MM.1S (cell line): ENCODE results near the gene CDK2AP2.

Experiments used
- DNase-seq: peaks from one replicate; pipeline ENCODE4 v3.0.0-alpha.2; 2015
- H2AFZ ChIP-seq: fragments of 300-600 bp; sonication (generic); 2 replicates; pipeline ENCODE4 v1.6.0; 2016; ENCODE audit warnings: antibody characterized with exemption, low read length
- H3F3A ChIP-seq: fragments of 300-600 bp; sonication (generic); 2 replicates; pipeline ENCODE4 v1.6.1; 2016; ENCODE audit warnings: mild to moderate bottlenecking, antibody characterized with exemption, low read length, moderate library complexity, mixed read lengths; ENCODE audit not compliant: insufficient read depth
- H3K27ac ChIP-seq: fragments of 300-600 bp; sonication (generic); 2 replicates; pipeline ENCODE4 v1.5.1; 2016; ENCODE audit warnings: mild to moderate bottlenecking, low read length
- H3K27me3 ChIP-seq: fragments of 300-600 bp; sonication (generic); replicated peaks from 2 replicates; pipeline ENCODE4 v1.6.0; 2016; ENCODE audit warnings: low read length; ENCODE audit not compliant: insufficient read depth
- H3K36me3 ChIP-seq: fragments of 300-600 bp; sonication (generic); replicated peaks from 2 replicates; pipeline ENCODE4 v1.6.1; 2016; ENCODE audit warnings: mild to moderate bottlenecking, low read length, mixed read lengths; ENCODE audit not compliant: insufficient read depth
- H3K4me1 ChIP-seq: fragments of 300-600 bp; sonication (generic); 2 replicates; pipeline ENCODE4 v1.6.1; 2016; ENCODE audit warnings: low read length, mixed read lengths
- H3K4me2 ChIP-seq: fragments of 300-600 bp; sonication (generic); 2 replicates; pipeline ENCODE4 v1.6.0; 2016; ENCODE audit warnings: low read depth, low read length
- H3K4me3 ChIP-seq: fragments of 300-600 bp; sonication (generic); 2 replicates; pipeline ENCODE4 v1.5.1; 2016; ENCODE audit warnings: low read length, mixed read lengths
- H3K79me2 ChIP-seq: fragments of 300-600 bp; sonication (generic); 2 replicates; pipeline ENCODE4 v1.6.1; 2016; ENCODE audit warnings: mixed run types, low read length, mixed read lengths
- H3K9ac ChIP-seq: fragments of 300-600 bp; sonication (generic); 2 replicates; pipeline ENCODE4 v1.6.1; 2016; ENCODE audit warnings: low read length, mixed read lengths
- H3K9me2 ChIP-seq: fragments of 300-600 bp; sonication (generic); replicated peaks from 2 replicates; pipeline ENCODE4 v1.6.1; 2016; ENCODE audit warnings: mild to moderate bottlenecking, low read length, mixed read lengths; ENCODE audit not compliant: insufficient read depth
- H3K9me3 ChIP-seq: fragments of 300-600 bp; sonication (generic); replicated peaks from 2 replicates; pipeline ENCODE4 v1.6.1; 2016; ENCODE audit warnings: mild to moderate bottlenecking, low read length, mixed read lengths; ENCODE audit not compliant: insufficient read depth
- H4K20me1 ChIP-seq: fragments of 300-600 bp; sonication (generic); 2 replicates; pipeline ENCODE4 v1.6.1; 2016; ENCODE audit warnings: mild to moderate bottlenecking, low read length, moderate library complexity, mixed read lengths; ENCODE audit not compliant: insufficient read depth
- CTCF ChIP-seq: fragments of 300-600 bp; sonication (generic); IDR thresholded peaks from 2 replicates; pipeline ENCODE4 v1.5.1; 2016; ENCODE audit warnings: antibody characterized with exemption, low read length, mixed read lengths
- EZH2 ChIP-seq: fragments of 300-600 bp; sonication (generic); optimal IDR thresholded peaks from 2 replicates; pipeline ENCODE3; 2017; ENCODE audit warnings: low read depth, mild to moderate bottlenecking, antibody characterized with exemption, low read length, mixed read lengths
- EZH2phosphoT487 ChIP-seq: fragments of 300-600 bp; sonication (generic); IDR thresholded peaks from 2 replicates; pipeline ENCODE4 v1.6.1; 2018; ENCODE audit warnings: antibody characterized with exemption, low read length

Gene CDK2AP2

GRCh38 chr11:67501854-67502253 is 6.1 kb downstream of the CDK2AP2 start:
- Histone ChIP-seq H3K79me2 (peaks cover 6% of the 10 kb centered on the region), H3K36me3 (no peaks in the 10 kb centered on the region), H3K4me3 (no peak overlapping the region), H4K20me1 (no peaks in the 10 kb centered on the region), H3F3A (peaks cover 3% of the 10 kb centered on the region; the same call in 1 of the 2 replicates), H3K27ac (no peak overlapping the region), H3K9me3 (no peaks in the 10 kb centered on the region), H3K4me1 (peaks cover 15% of the 10 kb centered on the region), H3K27me3 (peaks cover 69% of the 10 kb centered on the region), H3K9ac (no peak overlapping the region), H3K9me2 (no peaks in the 10 kb centered on the region), H3K4me2 (no peak overlapping the region), H2AFZ (no peak overlapping the region)
- DNase-seq = no peak
- no peak for TF ChIP-seq CTCF
- no peak for TF ChIP-seq EZH2phosphoT487
- no peak for TF ChIP-seq EZH2

- no peak for TF ChIP-seq EZH2phosphoT487
- H3K9me3 ChIP-seq = no peaks in the 10 kb centered on the region
- H3K4me3 ChIP-seq = no peak overlapping the region
- no peak overlapping the region for H3K27ac ChIP-seq
- H4K20me1 ChIP-seq = no peaks in the 10 kb centered on the region
- H3F3A ChIP-seq = peaks cover 3% of the 10 kb centered on the region; the same call in 1 of the 2 replicates
- H2AFZ ChIP-seq = no peak overlapping the region
- no peak for DNase-seq
- no peak overlapping the region for H3K4me2 ChIP-seq
- no peaks in the 10 kb centered on the region for H3K9me2 ChIP-seq
- H3K36me3 ChIP-seq = no peaks in the 10 kb centered on the region
- H3K4me1 ChIP-seq = peaks cover 8% of the 10 kb centered on the region
- peaks cover 70% of the 10 kb centered on the region for H3K27me3 ChIP-seq
- H3K79me2 ChIP-seq = no peaks in the 10 kb centered on the region
- H3K9ac ChIP-seq = no peak overlapping the region
Measured at GRCh38 chr11:67500831-67501715, 6.9 kb downstream of the CDK2AP2 start.

- Histone ChIP-seq H3K9me2 (no peaks in the 10 kb centered on the region), H3K79me2 (no peaks in the 10 kb centered on the region), H3K9me3 (no peaks in the 10 kb centered on the region), H2AFZ (no peak overlapping the region), H3K4me1 (peaks cover 2% of the 10 kb centered on the region; the same call in 1 of the 2 replicates), H3K4me2 (no peak overlapping the region), H3K9ac (no peak overlapping the region), H4K20me1 (no peaks in the 10 kb centered on the region), H3K36me3 (no peaks in the 10 kb centered on the region), H3K27ac (no peak overlapping the region), H3K4me3 (no peak overlapping the region), H3K27me3 (peaks cover 67% of the 10 kb centered on the region), H3F3A (no peaks in the 10 kb centered on the region)
- TF ChIP-seq EZH2phosphoT487 (no peak), CTCF (no peak), EZH2 (no peak)
- DNase-seq = no peak
Measured at GRCh38 chr11:67500484-67500821, 7.5 kb downstream of the CDK2AP2 start.
